PC-3 (cell line): ENCODE measurements around the gene NPLOC4. TPM values are rescaled to one million over a fixed set of nuclear protein-coding genes. Genes with fewer than 3 reads are reported as not detected.

Experiments used
- ATAC-seq: fragments of 200-7000 bp; cut with Tn5 transposase; 2 replicates; pipeline ENCODE4 v1.9.1; 2020; ENCODE audit warnings: mild to moderate bottlenecking, moderate library complexity
- BruUV-seq: library from RNA; stranded (reverse); fragments of 400-500 nt; replicated peaks from 2 replicates; lab custom pipeline; 2021; lab: Mats Ljungman, UMichigan
- CTCF ChIA-PET: fragments of 300-600 bp; sonication (Branson Sonifier 250); formaldehyde crosslinking; loops from one replicate; lab custom pipeline; 2022; ENCODE audit warnings: antibody characterized with exemption; lab: Charles Lee
- POLR2A ChIA-PET: fragments of 300-600 bp; sonication (Branson Sonifier 250); formaldehyde crosslinking; loops from one replicate; lab custom pipeline; 2022; ENCODE audit warnings: antibody characterized with exemption; ENCODE audit not compliant: unreplicated experiment; lab: Charles Lee
- DNase-seq: peaks from one replicate; pipeline ENCODE4 v3.0.0-alpha.2; 2015
- H2AFZ ChIP-seq: fragments of 300-600 bp; sonication (generic); 2 replicates; pipeline ENCODE4 v1.6.0; 2016; ENCODE audit warnings: antibody characterized with exemption, low read length
- H3F3A ChIP-seq: fragments of 300-600 bp; sonication (generic); one replicate; pipeline ENCODE4 v1.6.0; 2017; ENCODE audit warnings: antibody characterized with exemption, low read length, control low read depth, mild to moderate bottlenecking; ENCODE audit not compliant: unreplicated experiment
- H3K27ac ChIP-seq: fragments of 300-600 bp; sonication (generic); 2 replicates; pipeline ENCODE4 v1.5.1; 2016; ENCODE audit warnings: mild to moderate bottlenecking, low read length
- H3K27me3 ChIP-seq: fragments of 300-600 bp; sonication (generic); 2 replicates; pipeline ENCODE4 v1.6.1; 2016; ENCODE audit warnings: low read length, mixed read lengths
- H3K36me3 ChIP-seq: fragments of 300-600 bp; sonication (generic); 2 replicates; pipeline ENCODE4 v1.6.1; 2016; ENCODE audit warnings: low read depth, mixed run types, low read length, mixed read lengths
- H3K4me1 ChIP-seq: fragments of 300-600 bp; sonication (generic); 2 replicates; pipeline ENCODE4 v1.5.1; 2016; ENCODE audit warnings: low read length; ENCODE audit not compliant: insufficient read depth
- H3K4me2 ChIP-seq: fragments of 300-600 bp; sonication (generic); 2 replicates; pipeline ENCODE4 v1.6.0; 2016; ENCODE audit warnings: low read length
- H3K4me3 ChIP-seq: fragments of 300-600 bp; sonication (generic); 2 replicates; pipeline ENCODE4 v1.5.1; 2016; ENCODE audit warnings: mild to moderate bottlenecking, low read length, mixed read lengths
- H3K79me2 ChIP-seq: fragments of 300-600 bp; sonication (generic); 2 replicates; pipeline ENCODE4 v1.6.1; 2017; ENCODE audit warnings: low read length, mixed read lengths
- H3K9ac ChIP-seq: fragments of 300-600 bp; sonication (generic); 2 replicates; pipeline ENCODE4 v1.6.0; 2016; ENCODE audit warnings: mild to moderate bottlenecking, low read length
- H3K9me2 ChIP-seq: fragments of 300-600 bp; sonication (generic); replicated peaks from 2 replicates; pipeline ENCODE4 v1.6.1; 2016; ENCODE audit warnings: mixed run types, low read length, mixed read lengths
- H3K9me3 ChIP-seq: fragments of 300-600 bp; sonication (generic); 2 replicates; pipeline ENCODE4 v1.6.1; 2016; ENCODE audit warnings: low read length, mixed read lengths
- H4K20me1 ChIP-seq: fragments of 300-600 bp; sonication (generic); 2 replicates; pipeline ENCODE4 v1.6.1; 2016; ENCODE audit warnings: low read length, mixed read lengths
- EZH2 ChIP-seq: fragments of 300-600 bp; sonication (generic); IDR thresholded peaks from one replicate; pipeline ENCODE4 v1.6.1; 2017; ENCODE audit warnings: antibody characterized with exemption, mild to moderate bottlenecking, low read length; ENCODE audit not compliant: unreplicated experiment
- EZH2phosphoT487 ChIP-seq: fragments of 300-600 bp; sonication (generic); IDR thresholded peaks from 2 replicates; pipeline ENCODE4 v1.6.1; 2018; ENCODE audit warnings: mild to moderate bottlenecking, antibody characterized with exemption, low read length, borderline replicate concordance
- intact Hi-C: fragments of 100-400 bp; cut with micrococcal nuclease; formaldehyde crosslinking; loops from 2 replicates; pipeline ENCODE4 v1.9.0; 2023
- total RNA-seq: library from RNA; depleted of rRNA; stranded (reverse); fragments of >200 nt; gene quantifications from 2 replicates; pipeline ENCODE4 v1.2.3, GENCODE V29; 2014
- TF ChIP-seq, protein P1 (sequence below): fragments of 300-600 bp; sonication (generic); conservative IDR thresholded peaks from 2 replicates; pipeline ENCODE4 v1.5.1; 2017; ENCODE audit warnings: antibody characterized with exemption, low read depth, mild to moderate bottlenecking, low read length

NPLOC4 gene
- total RNA-seq, 1 experiment from 2014 or later, result 109 TPM

DNA sequence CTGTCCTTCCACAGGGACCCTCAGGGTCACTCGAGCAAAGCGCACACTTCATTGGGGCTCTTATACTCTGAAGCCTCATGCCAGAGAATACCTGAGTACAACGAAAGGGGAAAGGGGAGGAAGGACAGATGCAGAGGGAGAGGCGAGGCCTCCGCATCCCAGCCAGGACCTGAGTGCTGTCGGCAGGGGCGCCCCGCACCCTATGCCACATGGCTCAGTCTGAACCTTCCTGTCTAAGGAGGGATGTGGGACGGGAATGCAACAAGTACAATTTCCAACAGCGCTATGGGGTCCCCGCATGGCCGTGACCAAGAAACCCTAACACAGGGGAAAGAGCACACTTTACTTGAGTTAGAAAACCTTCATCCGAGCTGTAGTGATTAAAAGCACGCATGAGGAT lies 44.9 kb downstream of the NPLOC4 start:
- Histone ChIP-seq H3K9me2 (no peaks in the 10 kb centered on the region), H3K4me2 (no peak overlapping the region), H3F3A (no peaks in the 10 kb centered on the region), H3K27me3 (no peaks in the 10 kb centered on the region), H3K4me3 (no peak overlapping the region), H3K36me3 (peaks cover 75% of the 10 kb centered on the region), H3K9ac (no peak overlapping the region), H3K79me2 (0 out of 2 replicates have a peak, but pooled peaks cover 6% of the 10 kb centered on the region), H3K9me3 (no peaks in the 10 kb centered on the region), H3K4me1 (no peaks in the 10 kb centered on the region), H4K20me1 (peaks cover 14% of the 10 kb centered on the region), H3K27ac (no peak overlapping the region), H2AFZ (no peak overlapping the region)
- DNase-seq, result no peak
- intact Hi-C loops, result no loop called here
- TF ChIP-seq, protein P1, sequence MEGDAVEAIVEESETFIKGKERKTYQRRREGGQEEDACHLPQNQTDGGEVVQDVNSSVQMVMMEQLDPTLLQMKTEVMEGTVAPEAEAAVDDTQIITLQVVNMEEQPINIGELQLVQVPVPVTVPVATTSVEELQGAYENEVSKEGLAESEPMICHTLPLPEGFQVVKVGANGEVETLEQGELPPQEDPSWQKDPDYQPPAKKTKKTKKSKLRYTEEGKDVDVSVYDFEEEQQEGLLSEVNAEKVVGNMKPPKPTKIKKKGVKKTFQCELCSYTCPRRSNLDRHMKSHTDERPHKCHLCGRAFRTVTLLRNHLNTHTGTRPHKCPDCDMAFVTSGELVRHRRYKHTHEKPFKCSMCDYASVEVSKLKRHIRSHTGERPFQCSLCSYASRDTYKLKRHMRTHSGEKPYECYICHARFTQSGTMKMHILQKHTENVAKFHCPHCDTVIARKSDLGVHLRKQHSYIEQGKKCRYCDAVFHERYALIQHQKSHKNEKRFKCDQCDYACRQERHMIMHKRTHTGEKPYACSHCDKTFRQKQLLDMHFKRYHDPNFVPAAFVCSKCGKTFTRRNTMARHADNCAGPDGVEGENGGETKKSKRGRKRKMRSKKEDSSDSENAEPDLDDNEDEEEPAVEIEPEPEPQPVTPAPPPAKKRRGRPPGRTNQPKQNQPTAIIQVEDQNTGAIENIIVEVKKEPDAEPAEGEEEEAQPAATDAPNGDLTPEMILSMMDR, result no peak
- TF ChIP-seq EZH2, result no peak
- no peak for TF ChIP-seq EZH2phosphoT487
- POLR2A ChIA-PET, result no interaction called here
- ATAC-seq, result no peak
- CTCF ChIA-PET, result no interaction called here
- BruUV-seq, result no TSS peak

- ATAC-seq (no peak), DNase-seq (no peak)
- Histone ChIP-seq H3K36me3 (peaks cover 81% of the 10 kb centered on the region), H4K20me1 (peaks cover 30% of the 10 kb centered on the region), H3K79me2 (0 out of 2 replicates have a peak, but pooled peaks cover 6% of the 10 kb centered on the region), H3K9ac (no peak overlapping the region), H3F3A (peaks cover 7% of the 10 kb centered on the region), H3K4me1 (peaks cover 2% of the 10 kb centered on the region), H3K9me3 (no peaks in the 10 kb centered on the region), H3K27me3 (no peaks in the 10 kb centered on the region), H2AFZ (no peak overlapping the region), H3K9me2 (no peaks in the 10 kb centered on the region), H3K4me3 (no peak overlapping the region), H3K27ac (no peak overlapping the region), H3K4me2 (no peak overlapping the region)
- TF ChIP-seq, protein P1, result no peak
- no peak for TF ChIP-seq EZH2
- TF ChIP-seq EZH2phosphoT487, result no peak
- intact Hi-C loops, result no loop called here
- ChIA-PET CTCF (no interaction called here), POLR2A (no interaction called here)
- no TSS peak for BruUV-seq
These were observed 46.8 kb downstream of the NPLOC4 start for GRCh38 chr17:81590121-81590520.

DNA sequence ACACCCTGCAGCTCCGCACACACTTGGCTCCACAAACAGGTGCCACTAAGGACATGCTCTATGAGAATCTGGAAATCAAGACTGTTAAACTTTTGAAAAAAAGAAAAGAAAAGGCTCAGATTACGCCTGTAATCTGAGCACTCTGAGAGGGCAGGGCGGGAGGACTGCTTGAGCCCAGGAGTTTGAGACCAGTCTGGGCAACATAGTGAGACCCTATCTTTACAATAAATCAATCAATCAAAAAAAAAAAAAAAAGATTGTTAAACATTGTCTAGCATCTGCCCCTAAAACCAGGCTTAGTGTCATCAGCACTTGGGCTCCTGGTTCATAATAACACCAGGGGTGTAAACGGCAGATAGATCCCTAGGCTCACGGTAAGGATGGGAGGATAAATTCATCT lies 47.3 kb downstream of the NPLOC4 start:
- H3K4me3 ChIP-seq, result no peak overlapping the region
- no TSS peak for BruUV-seq
- H3K4me1 ChIP-seq, result peaks cover 7% of the 10 kb centered on the region
- H3K4me2 ChIP-seq, result no peak overlapping the region
- H2AFZ ChIP-seq, result no peak overlapping the region
- H3K9me2 ChIP-seq, result no peaks in the 10 kb centered on the region
- H3K79me2 ChIP-seq, result 0 out of 2 replicates have a peak, but pooled peaks cover 6% of the 10 kb centered on the region
- H3K27ac ChIP-seq, result no peak overlapping the region
- POLR2A ChIA-PET, result no interaction called here
- intact Hi-C loops, result no loop called here
- ATAC-seq (no peak; the same call in 1 of the 2 replicates), DNase-seq (no peak)
- H4K20me1 ChIP-seq, result peaks cover 32% of the 10 kb centered on the region
- peaks cover 79% of the 10 kb centered on the region for H3K36me3 ChIP-seq
- TF ChIP-seq, protein P1, result no peak
- TF ChIP-seq EZH2phosphoT487 (no peak), EZH2 (no peak)
- CTCF ChIA-PET, result no interaction called here
- H3K9ac ChIP-seq, result no peak overlapping the region
- H3K27me3 ChIP-seq, result no peaks in the 10 kb centered on the region
- H3F3A ChIP-seq, result peaks cover 7% of the 10 kb centered on the region
- H3K9me3 ChIP-seq, result no peaks in the 10 kb centered on the region
